ENCODE measurements around the gene ATPAF2. TPM values are rescaled to one million over a fixed set of nuclear protein-coding genes. Genes with fewer than 3 reads are reported as not detected.

ATPAF2 gene
- total RNA-seq, 2 donors from 2014 or later, result 11.8 to 19.0 TPM

DNA sequence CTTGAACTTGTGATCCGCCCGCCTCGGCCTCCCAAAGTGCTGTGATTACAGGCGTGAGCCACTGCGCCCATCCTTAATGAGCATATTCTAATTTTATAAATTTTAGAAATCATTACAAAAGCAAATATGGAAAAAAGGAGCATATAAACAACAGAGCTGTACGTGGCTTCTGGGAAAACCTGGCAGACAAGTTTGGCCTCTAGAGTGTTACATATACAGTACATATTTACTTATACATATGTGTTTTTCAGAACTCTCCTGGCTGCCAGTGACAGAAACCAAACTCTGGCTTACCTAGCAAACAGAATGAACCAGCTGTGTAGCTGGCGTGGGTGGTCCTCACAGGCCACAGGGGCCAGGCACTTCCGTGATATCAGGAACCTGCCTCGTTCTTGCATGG, 56.2 kb downstream of the ATPAF2 start:
- no peak overlapping the region for H3K4me3 ChIP-seq
- H3K27me3 ChIP-seq (replicated peaks; ENCODE audit: insufficient read depth), result no peaks in the 10 kb centered on the region
- no peak for DNase-seq (ENCODE audit: low spot score)
- TF ChIP-seq, protein P1, sequence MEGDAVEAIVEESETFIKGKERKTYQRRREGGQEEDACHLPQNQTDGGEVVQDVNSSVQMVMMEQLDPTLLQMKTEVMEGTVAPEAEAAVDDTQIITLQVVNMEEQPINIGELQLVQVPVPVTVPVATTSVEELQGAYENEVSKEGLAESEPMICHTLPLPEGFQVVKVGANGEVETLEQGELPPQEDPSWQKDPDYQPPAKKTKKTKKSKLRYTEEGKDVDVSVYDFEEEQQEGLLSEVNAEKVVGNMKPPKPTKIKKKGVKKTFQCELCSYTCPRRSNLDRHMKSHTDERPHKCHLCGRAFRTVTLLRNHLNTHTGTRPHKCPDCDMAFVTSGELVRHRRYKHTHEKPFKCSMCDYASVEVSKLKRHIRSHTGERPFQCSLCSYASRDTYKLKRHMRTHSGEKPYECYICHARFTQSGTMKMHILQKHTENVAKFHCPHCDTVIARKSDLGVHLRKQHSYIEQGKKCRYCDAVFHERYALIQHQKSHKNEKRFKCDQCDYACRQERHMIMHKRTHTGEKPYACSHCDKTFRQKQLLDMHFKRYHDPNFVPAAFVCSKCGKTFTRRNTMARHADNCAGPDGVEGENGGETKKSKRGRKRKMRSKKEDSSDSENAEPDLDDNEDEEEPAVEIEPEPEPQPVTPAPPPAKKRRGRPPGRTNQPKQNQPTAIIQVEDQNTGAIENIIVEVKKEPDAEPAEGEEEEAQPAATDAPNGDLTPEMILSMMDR (IDR thresholded peaks at IDR 0.05), result no peak
- H3K36me3 ChIP-seq, result no peaks in the 10 kb centered on the region
- no peak for ATAC-seq (ENCODE audit: insufficient number of reproducible peaks, low FRiP score, low read depth)
- H3K4me1 ChIP-seq (ENCODE audit: control insufficient read depth in 1 of 2, low read depth in 2 of 2), result no peaks in the 10 kb centered on the region
- no peak overlapping the region for H3K27ac ChIP-seq
- no peaks in the 10 kb centered on the region for H3K9me3 ChIP-seq

DNA sequence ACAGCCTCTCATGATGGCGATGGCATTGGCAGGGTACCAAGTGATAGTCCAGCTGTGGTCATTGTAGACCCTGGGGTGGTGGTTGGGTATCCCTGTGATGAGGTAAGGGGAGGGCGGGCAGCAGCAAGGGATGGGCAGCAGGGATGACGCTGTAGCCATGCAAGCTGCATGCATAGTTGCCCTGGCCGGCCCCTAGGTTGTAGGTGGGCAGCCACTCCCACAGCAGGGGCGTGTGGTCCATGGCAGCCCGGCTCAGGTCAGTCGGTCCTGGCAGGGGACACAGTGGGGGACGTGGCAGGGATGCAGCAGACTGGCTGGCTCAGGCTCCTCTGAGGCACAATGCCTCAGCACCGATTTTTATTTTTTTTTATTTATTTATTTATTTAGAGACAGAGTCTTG, 57.6 kb downstream of the ATPAF2 start:
- Histone ChIP-seq H3K4me1 (ENCODE audit: control insufficient read depth in 1 of 2, low read depth in 2 of 2) (no peaks in the 10 kb centered on the region), H3K4me3 (no peak overlapping the region)
- ATAC-seq (ENCODE audit: insufficient number of reproducible peaks, low FRiP score, low read depth), result no peak

GRCh38 chr17:17979778-17980177, 59.2 kb downstream of the ATPAF2 start:
- H3K4me3 ChIP-seq, result no peak overlapping the region
- H3K4me1 ChIP-seq (ENCODE audit: control insufficient read depth in 1 of 2, low read depth in 2 of 2), result no peaks in the 10 kb centered on the region
- DNase-seq (ENCODE audit: low spot score), result no peak
- no peak for ATAC-seq (ENCODE audit: insufficient number of reproducible peaks, low FRiP score, low read depth)
- no peaks in the 10 kb centered on the region for H3K9me3 ChIP-seq
- TF ChIP-seq, protein P1 (IDR thresholded peaks at IDR 0.05), result no peak
- no peak overlapping the region for H3K27ac ChIP-seq
- H3K27me3 ChIP-seq (replicated peaks; ENCODE audit: insufficient read depth), result no peaks in the 10 kb centered on the region
- H3K36me3 ChIP-seq, result no peaks in the 10 kb centered on the region

More for the DNA sequence above, 57.6 kb downstream of the ATPAF2 start:
- Histone ChIP-seq H3K9me3 (no peaks in the 10 kb centered on the region), H3K36me3 (no peaks in the 10 kb centered on the region), H3K27ac (no peak overlapping the region), H3K27me3 (replicated peaks; ENCODE audit: insufficient read depth) (no peaks in the 10 kb centered on the region)
- TF ChIP-seq, protein P1 (IDR thresholded peaks at IDR 0.05), result no peak
- no peak for DNase-seq (ENCODE audit: low spot score)

DNA sequence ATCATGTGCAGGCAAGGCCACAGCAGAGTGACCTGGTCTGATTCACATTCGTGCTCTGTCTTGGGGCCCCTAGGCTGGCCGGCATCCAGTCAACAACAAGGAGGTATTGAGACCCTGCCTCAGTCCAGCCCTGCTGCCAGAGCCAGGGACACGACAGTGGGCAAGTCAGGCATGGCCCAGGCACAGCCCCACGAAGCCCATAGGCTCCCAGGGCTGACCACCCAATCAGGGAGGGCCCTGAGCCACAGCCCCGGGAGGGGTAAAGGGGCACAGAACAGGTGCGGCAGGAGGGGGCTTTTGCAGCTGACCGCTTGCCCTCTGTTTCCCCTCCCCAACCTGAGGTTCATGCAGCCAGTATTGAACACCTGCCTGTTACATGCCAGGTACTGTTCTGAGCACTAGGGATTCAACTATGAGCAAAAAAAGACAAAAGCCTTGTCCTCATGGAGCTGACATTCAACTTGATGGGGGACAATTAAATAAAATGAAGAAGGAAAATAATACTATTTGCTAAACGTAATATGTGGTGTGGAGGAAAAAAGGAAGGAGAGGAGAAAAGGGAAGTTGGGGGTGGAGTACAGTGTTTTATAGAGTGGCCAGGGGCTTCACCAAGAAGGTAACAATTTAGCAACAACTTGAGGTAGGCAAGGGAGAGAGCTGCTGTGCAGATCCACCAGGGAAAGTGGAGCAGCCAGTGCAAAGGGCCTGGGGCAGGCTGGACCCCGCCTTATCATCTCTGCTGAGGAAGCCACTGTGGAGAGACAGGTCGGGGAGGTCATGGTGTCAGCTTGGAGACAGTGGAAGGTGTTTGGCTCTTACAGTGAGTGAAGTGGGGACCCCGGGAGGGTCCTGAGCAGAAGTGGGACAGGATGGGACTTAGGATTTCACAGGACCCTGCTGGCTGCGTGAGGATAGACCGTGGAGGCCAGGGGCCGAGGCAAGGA, 60.2 kb downstream of the ATPAF2 start:
- H3K27ac ChIP-seq, result no peak overlapping the region
- no peaks in the 10 kb centered on the region for H3K9me3 ChIP-seq
- TF ChIP-seq, protein P1 (IDR thresholded peaks at IDR 0.05), result no peak
- ATAC-seq (ENCODE audit: insufficient number of reproducible peaks, low FRiP score, low read depth) (no peak), DNase-seq (ENCODE audit: low spot score) (no peak)
- no peaks in the 10 kb centered on the region for H3K4me1 ChIP-seq (ENCODE audit: control insufficient read depth in 1 of 2, low read depth in 2 of 2)
- no peaks in the 10 kb centered on the region for H3K27me3 ChIP-seq (replicated peaks; ENCODE audit: insufficient read depth)
- H3K4me3 ChIP-seq, result no peak overlapping the region
- H3K36me3 ChIP-seq, result no peaks in the 10 kb centered on the region

GRCh38 chr17:17976931-17977570, 61.9 kb downstream of the ATPAF2 start:
- H3K4me1 ChIP-seq (ENCODE audit: control insufficient read depth in 1 of 2, low read depth in 2 of 2), result peaks cover 4 to 5% of the 10 kb centered on the region in 2 donors
- no peak overlapping the region for H3K27ac ChIP-seq
- H3K27me3 ChIP-seq (replicated peaks; ENCODE audit: insufficient read depth), result no peaks in the 10 kb centered on the region
- DNase-seq (ENCODE audit: low spot score), result no peak
- no peaks in the 10 kb centered on the region for H3K36me3 ChIP-seq
- no peak overlapping the region for H3K4me3 ChIP-seq
- no peak for ATAC-seq (ENCODE audit: insufficient number of reproducible peaks, low FRiP score, low read depth)
- TF ChIP-seq, protein P1 (IDR thresholded peaks at IDR 0.05), result no peak
- no peaks in the 10 kb centered on the region for H3K9me3 ChIP-seq

All from thoracic aorta (tissue), 2 donors.